HEK293 (cell line): ENCODE measurements around the gene SYNGR1.
A peak's percentile ranks its signal among the peaks of the same experiment; 100 is the strongest.

Source experiments
- CTCF ChIA-PET: fragments of 350-600 bp; formaldehyde crosslinking; extraction: SDS; loops from one replicate; lab custom pipeline; 2021; ENCODE audit warnings: antibody characterized with exemption; lab: Yijun Ruan, JAX
- POLR2A ChIA-PET: fragments of 300-600 bp; formaldehyde crosslinking; extraction: SDS; loops from one replicate; lab custom pipeline; 2020; ENCODE audit warnings: antibody characterized with exemption, inconsistent platforms; lab: Yijun Ruan, JAX
- H3K27ac ChIP-seq: fragments of 200-500 bp; sonication (Bioruptor generic); 2 replicates; pipeline ENCODE4 v1.5.1; 2014; ENCODE audit warnings: low read depth, low read length, control low read depth, inconsistent platforms; ENCODE audit errors: extremely low read depth
- H3K36me3 ChIP-seq, 2 experiments: fragments of 200-500 bp in 1 of 2; sonication (Bioruptor generic) in 1 of 2; 1 replicate in 1 of 2; 2 replicates in 1 of 2; pipeline ENCODE4 v1.5.1; 2014 to 2017; ENCODE audit warnings: inconsistent platforms in 2 of 2, low read length in 2 of 2; ENCODE audit not compliant: control insufficient read depth in 2 of 2, insufficient read depth in 1 of 2
- H3K4me1 ChIP-seq: fragments of 200-500 bp; sonication (Bioruptor generic); 2 replicates; pipeline ENCODE4 v1.5.1; 2014; ENCODE audit warnings: mild to moderate bottlenecking, low read length, inconsistent platforms; ENCODE audit not compliant: control insufficient read depth, insufficient read depth
- H3K4me3 ChIP-seq: 2 replicates; pipeline ENCODE4 v1.5.1; 2011; ENCODE audit warnings: low read depth, mild to moderate bottlenecking, control low read depth, low read length, moderate library complexity
- H3K9me3 ChIP-seq: fragments of 200-500 bp; sonication (Bioruptor generic); 2 replicates; pipeline ENCODE4 v1.5.1; 2014; ENCODE audit warnings: low read depth, low read length, inconsistent platforms; ENCODE audit not compliant: control insufficient read depth, insufficient read depth
- HIC1 ChIP-seq: fragments of 450-650 bp; formaldehyde crosslinking; IDR thresholded peaks from 2 replicates; pipeline ENCODE4 v1.5.1; 2016; ENCODE audit warnings: missing biosample characterization, missing genetic modification characterization
- SP7 ChIP-seq: fragments of 450-650 bp; formaldehyde crosslinking; IDR thresholded peaks from 2 replicates; pipeline ENCODE4 v1.5.1; 2016; ENCODE audit warnings: missing biosample characterization, missing genetic modification characterization
- ZBTB20 ChIP-seq: fragments of 450-650 bp; formaldehyde crosslinking; IDR thresholded peaks from 2 replicates; pipeline ENCODE4 v1.5.1; 2016; ENCODE audit warnings: missing biosample characterization, missing genetic modification characterization
- ZNF112 ChIP-seq: fragments of 450-650 bp; formaldehyde crosslinking; IDR thresholded peaks from 2 replicates; pipeline ENCODE4 v1.5.0; 2017; ENCODE audit warnings: missing biosample characterization, missing genetic modification characterization
- ZNF138 ChIP-seq: fragments of 450-650 bp; formaldehyde crosslinking; IDR thresholded peaks from 2 replicates; pipeline ENCODE4 v1.5.1; 2016; ENCODE audit warnings: missing biosample characterization, missing genetic modification characterization, borderline replicate concordance
- ZNF140 ChIP-seq: fragments of 450-650 bp; formaldehyde crosslinking; IDR thresholded peaks from 2 replicates; pipeline ENCODE4 v1.5.1; 2016; ENCODE audit warnings: missing biosample characterization, missing genetic modification characterization
- ZNF148 ChIP-seq: fragments of 450-650 bp; formaldehyde crosslinking; IDR thresholded peaks from 2 replicates; pipeline ENCODE4 v1.5.0; 2017; ENCODE audit warnings: missing biosample characterization, missing genetic modification characterization, borderline replicate concordance
- ZNF169 ChIP-seq: fragments of 450-650 bp; formaldehyde crosslinking; IDR thresholded peaks from 2 replicates; pipeline ENCODE4 v1.5.1; 2016; ENCODE audit warnings: missing biosample characterization, missing genetic modification characterization
- ZNF18 ChIP-seq: fragments of 450-650 bp; formaldehyde crosslinking; IDR thresholded peaks from 2 replicates; pipeline ENCODE4 v1.5.1; 2016; ENCODE audit warnings: missing biosample characterization, missing genetic modification characterization
- ZNF223 ChIP-seq: fragments of 450-650 bp; formaldehyde crosslinking; IDR thresholded peaks from 2 replicates; pipeline ENCODE4 v1.5.1; 2016; ENCODE audit warnings: missing biosample characterization, missing genetic modification characterization
- ZNF280D ChIP-seq: fragments of 450-650 bp; formaldehyde crosslinking; IDR thresholded peaks from 2 replicates; pipeline ENCODE4 v1.5.1; 2016; ENCODE audit warnings: missing biosample characterization, missing genetic modification characterization
- ZNF292 ChIP-seq: fragments of 450-650 bp; formaldehyde crosslinking; IDR thresholded peaks from 2 replicates; pipeline ENCODE4 v1.5.1; 2016; ENCODE audit warnings: low read depth, missing biosample characterization, missing genetic modification characterization, borderline replicate concordance
- ZNF426 ChIP-seq: fragments of 450-650 bp; formaldehyde crosslinking; IDR thresholded peaks from 2 replicates; pipeline ENCODE4 v1.5.1; 2017; ENCODE audit warnings: missing biosample characterization, missing genetic modification characterization, mild to moderate bottlenecking, inconsistent platforms, moderate library complexity
- ZNF48 ChIP-seq: fragments of 450-650 bp; formaldehyde crosslinking; IDR thresholded peaks from 2 replicates; pipeline ENCODE4 v1.5.1; 2016; ENCODE audit warnings: missing biosample characterization, missing genetic modification characterization
- ZNF529 ChIP-seq: fragments of 450-650 bp; formaldehyde crosslinking; IDR thresholded peaks from 2 replicates; pipeline ENCODE4 v1.5.1; 2017; ENCODE audit warnings: missing genetic modification characterization, missing biosample characterization; ENCODE audit not compliant: insufficient replicate concordance
- ZNF530 ChIP-seq: fragments of 450-650 bp; formaldehyde crosslinking; IDR thresholded peaks from 2 replicates; pipeline ENCODE4 v1.5.1; 2016; ENCODE audit warnings: low read depth, missing biosample characterization, missing genetic modification characterization
- ZNF548 ChIP-seq: fragments of 450-650 bp; formaldehyde crosslinking; IDR thresholded peaks from 2 replicates; pipeline ENCODE4 v1.5.1; 2016; ENCODE audit warnings: missing biosample characterization, missing genetic modification characterization
- ZNF549 ChIP-seq: fragments of 450-650 bp; IDR thresholded peaks from 2 replicates; pipeline ENCODE4 v1.5.1; 2018; ENCODE audit warnings: missing biosample characterization, missing genetic modification characterization, mild to moderate bottlenecking, inconsistent platforms, moderate library complexity
- ZNF561 ChIP-seq: fragments of 450-650 bp; IDR thresholded peaks from 2 replicates; pipeline ENCODE4 v1.5.1; 2018; ENCODE audit warnings: missing biosample characterization, missing genetic modification characterization, borderline replicate concordance
- ZNF626 ChIP-seq: fragments of 450-650 bp; sonication (Bioruptor Pico); formaldehyde crosslinking; IDR thresholded peaks from 2 replicates; pipeline ENCODE4 v1.5.1; 2018; ENCODE audit warnings: missing biosample characterization, missing genetic modification characterization, inconsistent platforms
- ZNF629 ChIP-seq: fragments of 450-650 bp; formaldehyde crosslinking; IDR thresholded peaks from 2 replicates; pipeline ENCODE4 v1.5.1; 2017; ENCODE audit warnings: missing biosample characterization, missing genetic modification characterization
- ZNF670 ChIP-seq: fragments of 450-650 bp; formaldehyde crosslinking; IDR thresholded peaks from 2 replicates; pipeline ENCODE4 v1.5.1; 2016; ENCODE audit warnings: missing biosample characterization, missing genetic modification characterization, low read depth
- ZNF777 ChIP-seq: fragments of 450-650 bp; formaldehyde crosslinking; IDR thresholded peaks from 2 replicates; pipeline ENCODE4 v1.5.1; 2017; ENCODE audit warnings: missing biosample characterization, missing genetic modification characterization, borderline replicate concordance
- ZSCAN23 ChIP-seq: fragments of 450-650 bp; formaldehyde crosslinking; IDR thresholded peaks from 2 replicates; pipeline ENCODE4 v1.5.1; 2016; ENCODE audit warnings: missing biosample characterization, missing genetic modification characterization
- ZSCAN30 ChIP-seq: fragments of 450-650 bp; IDR thresholded peaks from 2 replicates; pipeline ENCODE4 v1.5.1; 2018; ENCODE audit warnings: missing biosample characterization, mild to moderate bottlenecking, missing genetic modification characterization, moderate library complexity
- ZSCAN5A ChIP-seq: fragments of 450-650 bp; formaldehyde crosslinking; IDR thresholded peaks from 2 replicates; pipeline ENCODE4 v1.5.1; 2016; ENCODE audit warnings: missing biosample characterization, missing genetic modification characterization

Gene SYNGR1

GRCh38 chr22:39308614-39309363, 41.0 kb upstream of the SYNGR1 start:
- Histone ChIP-seq H3K4me3 (no peak overlapping the region), H3K27ac (peak overlapping the region; percentile 49), H3K36me3 (peaks cover 0 to 39% of the 10 kb centered on the region in 2 experiments; a peak in 2 of 3 replicates), H3K9me3 (no peaks in the 10 kb centered on the region), H3K4me1 (no peaks in the 10 kb centered on the region)
- POLR2A ChIA-PET, result interaction anchor here (0.8 to 4.7 kb wide), 8 partner anchors 9 to 220 kb away, joined by 3 to 93 read pairs (median 5); partner anchors contain the start of genes CBX7, PDGFB and RPL3
- CTCF ChIA-PET, result interaction anchor here (1.1 to 1.4 kb wide), 3 partner anchors 18 to 138 kb away, joined by 4 to 23 read pairs (median 5); no protein-coding TSS in a partner anchor
- TF ChIP-seq ZNF626 (tag by site-specific recombination) (no peak), ZNF148 (tag by site-specific recombination) (no peak), ZNF138 (tag by site-specific recombination) (no peak), ZNF530 (no peak), ZNF18 (tag by site-specific recombination) (no peak), ZNF140 (tag by site-specific recombination) (no peak), ZNF169 (tag by site-specific recombination) (no peak), ZNF561 (tag by site-specific recombination) (no peak), ZNF548 (tag by site-specific recombination) (no peak), ZNF280D (tag by site-specific recombination) (no peak), ZNF48 (tag by site-specific recombination) (no peak), ZSCAN30 (tag by site-specific recombination) (no peak), ZNF223 (tag by site-specific recombination) (no peak), ZNF629 (tag by site-specific recombination) (peak; percentile 87), ZNF112 (no peak), ZNF777 (tag by site-specific recombination) (no peak), SP7 (tag by site-specific recombination) (peak; percentile 90), ZSCAN23 (tag by site-specific recombination) (0 out of 2 replicates have a peak, but pooled peaks have one; percentile 50), ZNF549 (tag by site-specific recombination) (no peak), HIC1 (peak; percentile 92), ZNF426 (tag by site-specific recombination) (no peak), ZBTB20 (peak; percentile 15; the same call in 1 of the 2 replicates), ZNF292 (tag by site-specific recombination) (no peak), ZSCAN5A (no peak), ZNF670 (tag by site-specific recombination) (no peak), ZNF529 (tag by site-specific recombination) (no peak)
